Activated naive CD4-positive, alpha-beta T cell treated with anti-CD3 and anti-CD28 coated beads, Interleukin-2, amount 50 U/mL, for 24 hours (primary cell): ENCODE measurements around the gene NPAS3.

Source experiments
- H3K27ac Mint-ChIP-seq: one replicate; pipeline ENCODE4 v1.8.0; 2021; ENCODE audit warnings: mild to moderate bottlenecking, mixed read lengths
- H3K27me3 Mint-ChIP-seq: one replicate; pipeline ENCODE4 v1.8.0; 2021; ENCODE audit warnings: mixed read lengths
- H3K36me3 Mint-ChIP-seq: one replicate; pipeline ENCODE4 v1.8.0; 2021; ENCODE audit warnings: mixed read lengths
- H3K4me1 Mint-ChIP-seq: one replicate; pipeline ENCODE4 v1.8.0; 2021; ENCODE audit warnings: mixed read lengths
- H3K4me3 Mint-ChIP-seq: one replicate; pipeline ENCODE4 v1.8.0; 2021; ENCODE audit warnings: mild to moderate bottlenecking, mixed read lengths
- H3K9me3 Mint-ChIP-seq: one replicate; pipeline ENCODE4 v1.8.0; 2021; ENCODE audit warnings: mixed read lengths

The NPAS3 gene

DNA sequence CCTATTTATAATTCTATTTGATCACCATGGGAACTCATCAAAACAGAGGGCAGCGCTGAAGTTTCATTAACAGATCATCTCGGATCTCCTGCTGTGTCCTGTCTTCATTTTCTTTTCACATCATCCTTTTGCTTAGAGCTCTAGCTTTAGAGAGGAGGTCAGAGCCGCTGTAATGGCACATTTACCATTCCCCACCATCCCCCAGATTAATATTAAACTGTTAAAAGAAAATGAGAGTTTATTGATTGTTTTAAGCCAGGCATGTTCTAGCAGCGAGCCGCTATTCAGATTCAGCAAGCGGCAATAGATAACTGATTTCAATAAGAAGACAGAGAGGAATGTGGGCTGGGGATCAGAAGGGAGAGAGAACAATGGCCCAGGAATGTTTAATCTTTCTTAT lies 703.4 kb downstream of the NPAS3 start:
- Mint-ChIP-seq H3K27ac (no peak overlapping the region), H3K36me3 (no peaks in the 10 kb centered on the region), H3K9me3 (no peaks in the 10 kb centered on the region), H3K27me3 (no peaks in the 10 kb centered on the region), H3K4me3 (no peak overlapping the region), H3K4me1 (no peaks in the 10 kb centered on the region)

- no peak overlapping the region for H3K27ac Mint-ChIP-seq
- no peak overlapping the region for H3K4me3 Mint-ChIP-seq
- no peaks in the 10 kb centered on the region for H3K36me3 Mint-ChIP-seq
- H3K27me3 Mint-ChIP-seq: no peaks in the 10 kb centered on the region
- no peaks in the 10 kb centered on the region for H3K4me1 Mint-ChIP-seq
- H3K9me3 Mint-ChIP-seq: no peaks in the 10 kb centered on the region
Observed at GRCh38 chr14:33642691-33643244, 704.1 kb downstream of the NPAS3 start.

DNA sequence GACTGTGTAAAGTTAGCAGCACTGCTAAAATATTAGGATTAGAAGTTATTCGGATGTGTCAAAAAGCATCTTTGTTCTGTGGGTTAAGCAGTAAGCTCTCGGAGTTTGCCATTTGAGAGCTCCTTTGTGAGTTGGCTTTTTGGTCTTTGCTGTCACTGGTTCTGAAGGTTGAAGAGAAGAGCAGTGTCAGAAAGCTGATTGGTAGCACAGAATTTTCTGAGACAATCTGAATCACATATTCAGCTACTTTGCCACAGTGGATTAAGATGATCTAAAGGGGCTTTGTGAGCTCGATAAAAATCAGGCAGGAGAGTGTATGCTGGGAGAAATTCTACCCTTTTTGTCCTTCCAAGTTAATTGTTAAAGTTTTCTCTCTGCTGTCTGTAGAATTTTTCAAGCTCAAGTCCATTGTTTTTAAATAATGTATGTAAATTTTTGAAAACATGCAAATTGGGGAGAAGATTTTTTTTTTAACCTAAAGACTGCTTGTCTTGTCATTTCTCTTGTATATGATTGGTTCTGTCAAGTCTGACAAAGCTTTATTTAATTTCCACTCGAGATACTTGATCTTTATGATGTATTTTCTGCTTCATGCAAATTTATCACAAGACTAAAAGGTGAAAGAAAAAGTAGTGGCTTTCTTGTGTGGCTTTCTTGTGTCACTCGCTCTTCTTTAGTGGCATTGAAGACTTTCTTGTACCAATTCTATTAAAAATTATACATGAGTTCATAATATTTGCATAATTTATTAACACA lies 704.9 kb downstream of the NPAS3 start:
- no peaks in the 10 kb centered on the region for H3K27me3 Mint-ChIP-seq
- H3K27ac Mint-ChIP-seq: no peak overlapping the region
- H3K4me3 Mint-ChIP-seq: no peak overlapping the region
- no peaks in the 10 kb centered on the region for H3K36me3 Mint-ChIP-seq
- no peaks in the 10 kb centered on the region for H3K9me3 Mint-ChIP-seq
- H3K4me1 Mint-ChIP-seq: no peaks in the 10 kb centered on the region

DNA sequence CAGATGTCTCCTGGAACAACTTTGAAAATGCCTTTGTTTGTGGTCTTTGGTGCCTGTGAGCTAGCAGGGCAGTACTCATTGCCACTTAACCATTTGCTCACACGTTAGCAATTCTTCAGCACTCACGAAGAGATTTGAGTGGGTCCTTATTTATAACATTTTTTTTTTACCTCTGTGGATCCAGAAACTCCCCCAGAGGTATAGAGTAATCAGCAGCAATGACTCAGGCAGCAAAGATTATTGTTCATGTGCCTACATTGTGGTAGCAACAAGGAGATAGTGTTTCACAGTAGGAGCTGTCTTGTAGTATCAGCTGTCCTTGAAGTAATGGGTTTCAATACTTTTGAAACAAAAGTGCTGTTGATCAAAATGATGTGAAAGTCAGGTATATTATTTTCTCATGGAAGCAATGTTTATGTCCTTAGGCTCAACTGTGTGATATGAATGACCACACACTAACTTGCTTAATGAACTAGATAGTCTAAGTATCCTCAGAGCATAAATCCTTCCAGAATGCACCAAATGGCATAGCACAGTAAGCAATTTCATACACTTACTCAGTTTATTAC lies 708.1 kb downstream of the NPAS3 start:
- no peak overlapping the region for H3K27ac Mint-ChIP-seq

GRCh38 chr14:33647385-33647786 lies 708.7 kb downstream of the NPAS3 start:
- H3K27ac Mint-ChIP-seq: no peak overlapping the region
- peaks cover 1% of the 10 kb centered on the region for H3K27me3 Mint-ChIP-seq
- H3K4me3 Mint-ChIP-seq: no peak overlapping the region
- no peaks in the 10 kb centered on the region for H3K4me1 Mint-ChIP-seq
- H3K36me3 Mint-ChIP-seq: no peaks in the 10 kb centered on the region
- no peaks in the 10 kb centered on the region for H3K9me3 Mint-ChIP-seq

More for the DNA sequence above, 708.1 kb downstream of the NPAS3 start:
- Mint-ChIP-seq H3K27me3 (peaks cover 1% of the 10 kb centered on the region), H3K4me1 (no peaks in the 10 kb centered on the region), H3K9me3 (no peaks in the 10 kb centered on the region), H3K36me3 (no peaks in the 10 kb centered on the region), H3K4me3 (no peak overlapping the region)

GRCh38 chr14:33650430-33650829 lies 711.8 kb downstream of the NPAS3 start:
- Mint-ChIP-seq H3K36me3 (no peaks in the 10 kb centered on the region), H3K4me3 (no peak overlapping the region)

DNA sequence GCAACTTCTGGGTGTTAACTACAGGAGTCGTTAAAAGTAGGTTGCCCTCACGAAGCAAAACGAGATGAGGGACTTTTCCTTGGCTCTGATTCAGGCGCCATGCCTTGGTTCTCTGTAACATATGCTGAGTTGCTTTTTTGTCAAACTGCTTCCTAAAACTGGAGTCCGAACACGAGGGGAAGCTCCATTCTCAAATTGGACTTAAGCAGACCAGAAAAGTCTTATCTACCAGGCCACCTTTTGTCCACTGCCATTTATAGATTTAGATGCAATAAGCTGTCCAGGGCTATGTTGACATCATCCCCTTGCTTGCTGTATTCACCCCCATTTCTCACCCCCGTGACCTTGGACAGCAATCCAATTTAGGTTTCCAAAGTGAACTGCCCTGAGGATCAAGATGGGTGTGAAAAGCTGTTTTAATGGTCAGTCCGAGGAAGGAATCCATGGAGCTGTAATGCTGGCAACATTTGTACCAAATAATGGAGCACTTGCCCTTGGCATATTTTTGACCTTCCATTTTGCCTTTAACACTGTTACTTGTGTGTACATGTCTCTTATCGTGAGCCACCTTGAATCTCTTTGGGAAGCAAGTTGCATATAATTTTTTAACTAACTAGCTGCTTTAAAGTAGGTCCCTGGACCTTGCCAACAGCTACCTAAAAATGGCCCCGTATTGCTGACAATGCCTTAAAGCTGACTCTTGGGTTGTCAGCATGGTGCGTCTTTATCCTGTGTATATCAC lies 714.1 kb downstream of the NPAS3 start:
- Mint-ChIP-seq H3K27ac (no peak overlapping the region), H3K4me3 (no peak overlapping the region), H3K27me3 (peaks cover 1% of the 10 kb centered on the region), H3K9me3 (no peaks in the 10 kb centered on the region), H3K36me3 (no peaks in the 10 kb centered on the region), H3K4me1 (no peaks in the 10 kb centered on the region)

More at GRCh38 chr14:33650430-33650829, 711.8 kb downstream of the NPAS3 start:
- Mint-ChIP-seq H3K4me1 (no peaks in the 10 kb centered on the region), H3K9me3 (no peaks in the 10 kb centered on the region), H3K27ac (no peak overlapping the region), H3K27me3 (peaks cover 1% of the 10 kb centered on the region)

DNA sequence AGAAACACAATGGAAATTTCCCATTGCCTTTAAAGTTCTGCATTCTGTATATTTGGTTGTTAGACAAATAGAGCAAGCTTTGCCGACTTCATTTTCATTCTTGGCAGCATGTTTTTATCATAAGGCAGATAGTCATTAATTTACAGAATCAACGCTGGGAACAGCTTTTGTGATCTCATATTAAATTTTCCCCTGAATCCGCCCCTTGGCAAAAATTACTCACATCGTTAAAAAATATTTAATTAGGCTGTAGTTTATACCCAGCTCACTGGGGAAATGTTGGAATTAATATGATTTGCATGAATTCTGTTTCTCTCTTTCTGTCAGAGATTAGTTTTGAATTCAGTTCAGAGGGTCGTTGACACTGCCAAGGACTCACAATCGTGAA lies 714.6 kb downstream of the NPAS3 start:
- H3K4me1 Mint-ChIP-seq: no peaks in the 10 kb centered on the region
- no peaks in the 10 kb centered on the region for H3K9me3 Mint-ChIP-seq
- peaks cover 1% of the 10 kb centered on the region for H3K27me3 Mint-ChIP-seq
- H3K36me3 Mint-ChIP-seq: no peaks in the 10 kb centered on the region
- no peak overlapping the region for H3K4me3 Mint-ChIP-seq
- no peak overlapping the region for H3K27ac Mint-ChIP-seq

DNA sequence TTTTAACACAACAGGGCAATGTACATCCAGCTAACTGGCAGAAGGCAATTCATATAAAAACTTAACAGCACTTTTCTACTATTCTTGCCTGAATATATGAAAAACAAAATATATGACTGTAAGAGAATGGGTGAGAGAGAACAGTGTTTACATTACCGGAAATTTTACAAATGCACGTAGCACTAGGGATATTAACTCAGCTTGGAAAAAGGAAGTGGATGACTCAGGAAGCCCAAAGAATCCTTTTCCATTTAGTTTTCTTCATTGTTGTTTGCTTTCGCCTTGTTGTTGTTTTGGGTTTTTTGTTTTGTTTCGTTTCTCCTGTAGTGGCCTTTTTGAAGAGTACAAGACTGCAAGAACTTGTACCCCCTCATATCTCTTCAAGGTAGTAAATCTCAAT lies 716.7 kb downstream of the NPAS3 start:
- no peaks in the 10 kb centered on the region for H3K27me3 Mint-ChIP-seq
- no peaks in the 10 kb centered on the region for H3K9me3 Mint-ChIP-seq
- H3K27ac Mint-ChIP-seq: no peak overlapping the region
- H3K4me3 Mint-ChIP-seq: no peak overlapping the region
- H3K36me3 Mint-ChIP-seq: no peaks in the 10 kb centered on the region
- H3K4me1 Mint-ChIP-seq: no peaks in the 10 kb centered on the region

DNA sequence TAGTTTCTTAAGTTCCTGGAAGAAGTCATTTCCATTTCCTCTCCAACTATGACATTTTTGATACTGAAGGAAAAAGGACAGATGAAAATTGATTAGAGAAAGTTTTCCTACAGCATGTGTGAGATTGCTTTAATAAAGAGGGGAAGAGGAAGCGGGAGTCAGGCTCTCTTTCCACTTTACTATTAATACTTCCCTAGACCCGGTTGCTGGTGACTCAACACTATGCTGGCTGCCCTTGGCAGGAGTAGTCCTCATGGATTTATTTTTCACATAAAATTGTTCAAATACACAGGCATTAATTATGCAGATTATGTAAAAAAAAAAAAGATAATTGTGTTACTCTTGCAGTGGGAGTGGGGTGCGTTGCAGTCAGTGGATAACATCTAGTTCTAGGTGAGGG lies 718.8 kb downstream of the NPAS3 start:
- Mint-ChIP-seq H3K4me3 (no peak overlapping the region), H3K27me3 (no peaks in the 10 kb centered on the region), H3K4me1 (no peaks in the 10 kb centered on the region), H3K36me3 (no peaks in the 10 kb centered on the region), H3K27ac (no peak overlapping the region), H3K9me3 (no peaks in the 10 kb centered on the region)

DNA sequence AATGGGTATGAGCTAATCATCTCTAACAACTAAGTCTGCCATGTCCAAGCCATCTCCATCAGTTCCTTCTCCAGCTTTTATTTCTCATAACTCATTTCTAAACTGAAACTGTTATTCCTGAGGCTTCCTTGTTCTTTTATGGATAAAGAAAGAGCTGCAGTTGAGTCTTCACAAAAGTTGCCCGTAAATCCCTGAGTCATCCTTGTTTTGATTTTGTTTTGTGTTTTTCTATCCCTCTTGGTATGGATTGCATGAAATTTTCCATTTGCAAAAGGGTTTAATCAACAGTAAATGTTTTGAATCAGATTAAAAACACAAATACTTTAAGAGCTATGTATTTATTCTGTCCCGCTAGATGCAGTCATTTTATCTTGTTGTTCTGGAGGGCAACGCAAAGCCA lies 721.6 kb downstream of the NPAS3 start:
- Mint-ChIP-seq H3K36me3 (no peaks in the 10 kb centered on the region), H3K9me3 (peaks cover 8% of the 10 kb centered on the region), H3K4me1 (no peaks in the 10 kb centered on the region), H3K4me3 (no peak overlapping the region), H3K27ac (no peak overlapping the region), H3K27me3 (no peaks in the 10 kb centered on the region)

DNA sequence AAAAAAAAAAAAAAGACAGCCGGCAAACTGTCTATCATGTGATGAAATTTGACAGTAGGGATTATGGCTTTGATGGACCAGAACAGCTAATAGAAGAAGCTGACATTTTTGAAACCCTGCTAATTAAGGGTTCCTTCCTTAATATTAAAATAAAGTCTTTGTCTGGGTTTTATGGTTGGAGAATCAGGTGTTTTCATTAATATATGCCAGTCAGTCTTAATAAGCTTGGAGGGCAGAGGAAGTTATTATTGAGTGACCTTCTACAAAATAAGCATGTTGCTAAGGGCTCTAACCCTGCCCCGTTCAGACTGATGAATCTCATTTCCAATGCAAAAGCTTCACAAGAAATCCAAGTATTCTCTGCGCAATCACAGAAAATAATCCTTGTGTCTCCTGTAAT lies 722.4 kb downstream of the NPAS3 start:
- no peaks in the 10 kb centered on the region for H3K36me3 Mint-ChIP-seq
- H3K4me1 Mint-ChIP-seq: no peaks in the 10 kb centered on the region
- H3K27ac Mint-ChIP-seq: no peak overlapping the region
- H3K9me3 Mint-ChIP-seq: peaks cover 8% of the 10 kb centered on the region
- H3K27me3 Mint-ChIP-seq: no peaks in the 10 kb centered on the region
- H3K4me3 Mint-ChIP-seq: no peak overlapping the region

DNA sequence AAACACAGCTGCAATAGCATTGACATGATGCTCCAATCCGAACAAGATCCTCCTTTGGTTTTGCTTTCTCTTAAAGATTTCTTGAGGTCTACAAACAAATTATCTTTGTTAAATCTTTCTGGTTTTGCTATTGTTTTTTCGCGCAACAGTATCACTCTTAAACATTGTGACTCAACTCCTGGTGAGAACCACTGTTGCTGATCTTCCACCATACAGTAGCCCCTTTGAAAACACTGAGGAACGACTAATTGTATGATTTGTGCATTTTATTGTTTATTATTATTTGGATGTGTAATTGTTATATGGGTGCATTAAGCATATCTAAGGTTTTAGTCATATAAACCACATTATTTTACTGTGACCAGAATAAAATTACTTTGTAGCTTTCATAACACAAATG lies 729.4 kb downstream of the NPAS3 start:
- Mint-ChIP-seq H3K4me1 (no peaks in the 10 kb centered on the region), H3K36me3 (no peaks in the 10 kb centered on the region), H3K4me3 (no peak overlapping the region), H3K9me3 (peaks cover 8% of the 10 kb centered on the region), H3K27ac (no peak overlapping the region), H3K27me3 (no peaks in the 10 kb centered on the region)

DNA sequence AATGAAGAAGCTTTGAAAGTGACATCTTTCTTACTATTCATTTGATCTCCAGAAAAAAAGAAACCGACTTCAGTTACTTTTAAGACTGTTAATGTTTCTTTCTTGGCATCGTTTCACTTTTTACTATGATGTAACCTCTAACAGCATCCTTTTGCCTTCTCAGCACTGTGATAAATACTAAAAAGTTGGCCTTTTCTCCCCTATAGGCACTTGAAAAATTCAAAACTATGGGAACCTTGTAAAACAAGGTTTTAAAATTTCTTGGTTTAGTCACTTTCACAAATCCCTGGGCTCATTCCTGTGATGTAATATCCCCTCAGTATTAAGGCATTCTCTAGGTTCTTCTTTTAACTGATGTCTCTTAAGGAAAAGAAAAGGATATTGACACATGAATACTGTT lies 730.4 kb downstream of the NPAS3 start:
- no peaks in the 10 kb centered on the region for H3K4me1 Mint-ChIP-seq
- H3K36me3 Mint-ChIP-seq: no peaks in the 10 kb centered on the region
- H3K27me3 Mint-ChIP-seq: no peaks in the 10 kb centered on the region
- no peak overlapping the region for H3K4me3 Mint-ChIP-seq
- no peak overlapping the region for H3K27ac Mint-ChIP-seq
- H3K9me3 Mint-ChIP-seq: no peaks in the 10 kb centered on the region

DNA sequence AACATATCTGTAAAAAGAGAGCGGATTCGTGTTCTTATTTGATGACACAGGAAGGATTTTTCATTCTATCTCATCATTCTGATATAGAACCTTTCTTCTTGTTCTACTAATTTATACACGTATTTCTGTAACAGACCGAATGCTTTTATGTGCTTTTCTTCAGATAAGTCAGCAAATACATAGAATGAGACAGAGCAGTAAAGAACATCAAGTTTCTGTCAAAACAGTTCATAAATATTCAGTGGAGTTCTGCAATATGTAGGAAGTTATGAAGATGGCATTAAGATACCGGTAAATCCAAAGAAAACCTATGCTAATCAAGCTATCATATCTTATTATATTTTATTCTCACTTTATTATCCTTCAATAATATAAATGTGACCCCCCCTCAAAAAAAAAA lies 731.6 kb downstream of the NPAS3 start:
- Mint-ChIP-seq H3K9me3 (no peaks in the 10 kb centered on the region), H3K4me1 (no peaks in the 10 kb centered on the region), H3K4me3 (no peak overlapping the region), H3K27me3 (no peaks in the 10 kb centered on the region), H3K27ac (no peak overlapping the region), H3K36me3 (no peaks in the 10 kb centered on the region)

GRCh38 chr14:33671556-33671955 lies 732.9 kb downstream of the NPAS3 start:
- Mint-ChIP-seq H3K4me3 (no peak overlapping the region), H3K4me1 (no peaks in the 10 kb centered on the region), H3K27ac (no peak overlapping the region), H3K36me3 (no peaks in the 10 kb centered on the region), H3K9me3 (no peaks in the 10 kb centered on the region), H3K27me3 (no peaks in the 10 kb centered on the region)
